ENCODE data around the gene PLEKHM1. TPM values are rescaled to one million over a fixed set of nuclear protein-coding genes. Genes with fewer than 3 reads are reported as not detected.

Gene PLEKHM1
- total and polyA plus RNA-seq, 2 donors (not counting 3 experiments of a cell fraction or from before 2014, with no cell fraction given), result 29.7 to 52.0 TPM

- no TSS peak for BruUV-seq (replicated peaks)
Observed at GRCh38 chr17:45408611-45409421, 81.7 kb downstream of the PLEKHM1 start.

More at GRCh38 chr17:45408611-45409421, 81.7 kb downstream of the PLEKHM1 start:
- Histone ChIP-seq H3K4me3 (replicated peaks in 1 of 3; ENCODE audit: insufficient read depth in 1 of 3, low read depth in 1 of 3, low read length in 3 of 3) (no peak overlapping the region), H3K79me2 (ENCODE audit: control insufficient read depth, insufficient read depth, low read length) (no peaks in the 10 kb centered on the region), H4K20me1 (replicated peaks; ENCODE audit: control insufficient read depth, extremely low read depth, insufficient read depth, low read length) (no peaks in the 10 kb centered on the region), H3K9ac (replicated peaks; ENCODE audit: extremely low read depth, insufficient read depth, low read length) (no peak overlapping the region), H3K27me3 (ENCODE audit: control insufficient read depth in 2 of 2, insufficient read depth in 2 of 2, low read length in 2 of 2) (no peaks in the 10 kb centered on the region), H3K9me3 (replicated peaks; ENCODE audit: control insufficient read depth, insufficient read depth, low read length) (no peaks in the 10 kb centered on the region), H3K4me2 (ENCODE audit: insufficient read depth, low read length) (no peak overlapping the region), H3K9me1 (replicated peaks; ENCODE audit: control insufficient read depth, extremely low read depth, insufficient read depth, low read length) (no peaks in the 10 kb centered on the region), H3K27ac (ENCODE audit: insufficient read depth, low read depth, low read length) (no peak overlapping the region), H3K4me1 (ENCODE audit: control insufficient read depth, extremely low read depth, insufficient read depth, low read length) (peaks cover 12% of the 10 kb centered on the region), H2AFZ (ENCODE audit: low read depth, low read length) (no peak overlapping the region), H3K36me3 (ENCODE audit: control insufficient read depth in 2 of 2, extremely low read depth in 1 of 2, insufficient read depth in 2 of 2, low read length in 2 of 2) (peaks cover 0 to 14% of the 10 kb centered on the region in 2 experiments)
- intact Hi-C loops (cut with micrococcal nuclease), result no loop called here
- dilution Hi-C loops (cut with MboI; ENCODE audit: extremely low pct_ligation_motif_present, low sequenced_read_pairs), result no loop called here
- POLR2A ChIA-PET, result no interaction called here
- no peak for FAIRE-seq
- TF ChIP-seq CTCF (IDR thresholded peaks at IDR 0.05; ENCODE audit: extremely low read depth in 1 of 2, insufficient read depth in 1 of 2, low read depth in 1 of 2, low read length in 2 of 2) (no peak), MYC (IDR thresholded peaks at IDR 0.05; ENCODE audit: low read depth, low read length) (no peak), FOS (IDR thresholded peaks at IDR 0.05; ENCODE audit: borderline replicate concordance, insufficient read depth, low read length) (no peak), POLR2AphosphoS5 (IDR thresholded peaks at IDR 0.05; ENCODE audit: insufficient read depth, low read depth, low read length) (no peak), EZH2 (IDR thresholded peaks at IDR 0.05; ENCODE audit: borderline replicate concordance, low read depth, low read length, severe bottlenecking) (no peak), POLR2A (IDR thresholded peaks at IDR 0.05; ENCODE audit: low read depth, low read length) (no peak), JUN (IDR thresholded peaks at IDR 0.05; ENCODE audit: borderline replicate concordance, insufficient read depth, insufficient read length, low read depth) (no peak), GATA2 (IDR thresholded peaks at IDR 0.05; ENCODE audit: insufficient read depth, insufficient read length, low read depth, low read length) (no peak), MAX (IDR thresholded peaks at IDR 0.05; ENCODE audit: insufficient read depth, insufficient read length) (no peak)
- DNase-seq (ENCODE audit: low read depth, low spot score), result no peak
- CTCF ChIA-PET, result interaction anchor here (0.9 to 1.8 kb wide), 3 partner anchors 131 to 190 kb away, joined by 3 to 5 read pairs (median 4); no protein-coding TSS in a partner anchor

Measured in endothelial cell of umbilical vein (primary cell).